MCF 10A (cell line): ENCODE measurements around the gene TPSB2. TPM values are rescaled to one million over a fixed set of nuclear protein-coding genes. Genes with fewer than 3 reads are reported as not detected.
A peak's percentile ranks its signal among the peaks of the same experiment; 100 is the strongest.
"Not testable (repeated sequence)": the region's sequence is repeated elsewhere in the genome, so short reads cannot be mapped to it uniquely, and the experiment has no call there.

Experiments
- BruUV-seq: library from RNA; stranded (reverse); fragments of 400-500 nt; replicated peaks from 2 replicates; lab custom pipeline; 2021; lab: Mats Ljungman, UMichigan
- CTCF ChIA-PET: fragments of 300-600 bp; sonication (Branson Sonifier 250); formaldehyde crosslinking; extraction: SDS; loops from one replicate; lab custom pipeline; 2021; ENCODE audit warnings: antibody characterized with exemption, inconsistent platforms; lab: Yijun Ruan, JAX
- POLR2A ChIA-PET: fragments of 300-600, 350-650 bp; sonication (Branson Sonifier 250); formaldehyde crosslinking; extraction: SDS; loops from one replicate; lab custom pipeline; 2020; ENCODE audit warnings: antibody characterized with exemption, inconsistent platforms; lab: Yijun Ruan, JAX
- DNase-seq: peaks from one replicate; pipeline ENCODE4 v3.0.0-alpha.2; 2018; ENCODE audit not compliant: unreplicated experiment
- H3K27ac Mint-ChIP-seq: one replicate; pipeline ENCODE4 v1.8.0; 2022; ENCODE audit warnings: mild to moderate bottlenecking, low read depth, mixed read lengths; ENCODE audit not compliant: unreplicated experiment
- H3K27me3 Mint-ChIP-seq: one replicate; pipeline ENCODE4 v1.8.0; 2022; ENCODE audit warnings: mixed read lengths; ENCODE audit not compliant: insufficient read depth, unreplicated experiment
- H3K36me3 Mint-ChIP-seq: one replicate; pipeline ENCODE4 v1.8.0; 2022; ENCODE audit warnings: mild to moderate bottlenecking, moderate library complexity, mixed read lengths; ENCODE audit not compliant: insufficient read depth, unreplicated experiment
- H3K4me1 Mint-ChIP-seq: one replicate; pipeline ENCODE4 v1.8.0; 2022; ENCODE audit warnings: mixed read lengths; ENCODE audit not compliant: insufficient read depth, unreplicated experiment
- H3K4me3 Mint-ChIP-seq: one replicate; pipeline ENCODE4 v1.8.0; 2022; ENCODE audit warnings: mild to moderate bottlenecking, moderate library complexity, mixed read lengths; ENCODE audit not compliant: unreplicated experiment
- H3K9me3 Mint-ChIP-seq: one replicate; pipeline ENCODE4 v1.8.0; 2022; ENCODE audit warnings: mixed read lengths; ENCODE audit not compliant: unreplicated experiment
- CTCF ChIP-seq: fragments of 200-600 bp; IDR thresholded peaks from one replicate; pipeline ENCODE4 v1.8.0; 2022; ENCODE audit warnings: antibody characterized with exemption, mild to moderate bottlenecking; ENCODE audit not compliant: unreplicated experiment
- intact Hi-C: fragments of 100-400 bp; cut with micrococcal nuclease; formaldehyde crosslinking; loops from 2 replicates; pipeline ENCODE4 v1.14.1; 2022
- total RNA-seq: library from RNA; stranded (reverse); gene quantifications from 2 replicates; pipeline ENCODE4 v1.2.3, GENCODE V29; 2022

TPSB2 gene
- total RNA-seq, 1 experiment from 2014 or later: not detected

- H3K4me3 Mint-ChIP-seq: no peak overlapping the region
- no peak for TF ChIP-seq CTCF
- H3K27me3 Mint-ChIP-seq: peaks cover 40% of the 10 kb centered on the region
- BruUV-seq: no TSS peak
- CTCF ChIA-PET: no interaction called here
- intact Hi-C loops: no loop called here
- DNase-seq: no peak
- no peaks in the 10 kb centered on the region for H3K9me3 Mint-ChIP-seq
- H3K4me1 Mint-ChIP-seq: no peaks in the 10 kb centered on the region
- H3K36me3 Mint-ChIP-seq: no peaks in the 10 kb centered on the region
- POLR2A ChIA-PET: no interaction called here
- no peak overlapping the region for H3K27ac Mint-ChIP-seq
Observed at GRCh38 chr16:1273816-1274215, 43.8 kb upstream of the TPSB2 start.

GRCh38 chr16:1272453-1273198 lies 42.6 kb upstream of the TPSB2 start:
- no peak for TF ChIP-seq CTCF
- no peaks in the 10 kb centered on the region for H3K9me3 Mint-ChIP-seq
- intact Hi-C loops: no loop called here
- ChIA-PET CTCF (no interaction called here), POLR2A (no interaction called here)
- no peaks in the 10 kb centered on the region for H3K4me1 Mint-ChIP-seq
- BruUV-seq: no TSS peak
- no peak for DNase-seq
- H3K27ac Mint-ChIP-seq: no peak overlapping the region
- H3K4me3 Mint-ChIP-seq: no peak overlapping the region
- H3K27me3 Mint-ChIP-seq: peaks cover 34% of the 10 kb centered on the region
- H3K36me3 Mint-ChIP-seq: no peaks in the 10 kb centered on the region

GRCh38 chr16:1271724-1272413 lies 41.9 kb upstream of the TPSB2 start:
- H3K4me3 Mint-ChIP-seq, H3K9me3 Mint-ChIP-seq, H3K4me1 Mint-ChIP-seq, H3K36me3 Mint-ChIP-seq, intact Hi-C loops, H3K27ac Mint-ChIP-seq, POLR2A ChIA-PET, BruUV-seq: not testable (repeated sequence)
- peak; percentile 24 for DNase-seq
- CTCF ChIA-PET: interaction anchor here (0.6 kb wide), 1 partner anchor 146 kb away, joined by 4 read pairs; no protein-coding TSS in a partner anchor
- peaks cover 31% of the 10 kb centered on the region for H3K27me3 Mint-ChIP-seq

GRCh38 chr16:1271380-1271723 lies 41.4 kb upstream of the TPSB2 start:
- H3K27me3 Mint-ChIP-seq: peaks cover 35% of the 10 kb centered on the region
- BruUV-seq: no TSS peak
- CTCF ChIA-PET: interaction anchor here (0.6 kb wide), 1 partner anchor 145 kb away, joined by 4 read pairs; no protein-coding TSS in a partner anchor
- no peak for DNase-seq
- no peaks in the 10 kb centered on the region for H3K9me3 Mint-ChIP-seq
- H3K4me1 Mint-ChIP-seq: no peaks in the 10 kb centered on the region
- no peaks in the 10 kb centered on the region for H3K36me3 Mint-ChIP-seq
- H3K4me3 Mint-ChIP-seq: no peak overlapping the region
- intact Hi-C loops: no loop called here
- TF ChIP-seq CTCF: no peak
- no peak overlapping the region for H3K27ac Mint-ChIP-seq
- POLR2A ChIA-PET: no interaction called here

- CTCF ChIA-PET, H3K27ac Mint-ChIP-seq, DNase-seq, H3K4me3 Mint-ChIP-seq, intact Hi-C loops, BruUV-seq, POLR2A ChIA-PET, H3K36me3 Mint-ChIP-seq, H3K4me1 Mint-ChIP-seq, H3K9me3 Mint-ChIP-seq: not testable (repeated sequence)
- peaks cover 22% of the 10 kb centered on the region for H3K27me3 Mint-ChIP-seq
Observed at GRCh38 chr16:1269418-1269817, 39.4 kb upstream of the TPSB2 start.
